ENCODE results near the gene HIRIP3. TPM values are rescaled to one million over a fixed set of nuclear protein-coding genes. Genes with fewer than 3 reads are reported as not detected.

Gene HIRIP3
- total RNA-seq, 1 donor from 2014 or later = 4.7 TPM

- H3K36me3 ChIP-seq = no peaks in the 10 kb centered on the region
- H3K4me1 Mint-ChIP-seq = peaks cover 37% of the 10 kb centered on the region
- no peaks in the 10 kb centered on the region for H3K36me3 Mint-ChIP-seq
- peak overlapping the region; percentile 87 for H3K4me3 ChIP-seq
- H3K27me3 Mint-ChIP-seq (ENCODE audit: insufficient read depth, low read depth) = peaks cover 17% of the 10 kb centered on the region
- H3K9ac ChIP-seq = no peak overlapping the region
- peaks cover 2% of the 10 kb centered on the region for H3K9me3 Mint-ChIP-seq
- H3K4me1 ChIP-seq = peaks cover 21% of the 10 kb centered on the region
- TF ChIP-seq EZH2phosphoT487 (IDR thresholded peaks at IDR 0.05) (no peak), EZH2 (IDR thresholded peaks at IDR 0.05) (no peak), CTCF (IDR thresholded peaks at IDR 0.05) (no peak)
- H3K79me2 ChIP-seq (ENCODE audit: low read depth) = no peaks in the 10 kb centered on the region
- no peaks in the 10 kb centered on the region for H3K9me3 ChIP-seq (ENCODE audit: low read depth)
- peaks cover 18% of the 10 kb centered on the region for H3F3A ChIP-seq (ENCODE audit: low read depth)
- peaks cover 37% of the 10 kb centered on the region for H4K20me1 ChIP-seq (ENCODE audit: low read depth)
- no peak for DNase-seq (ENCODE audit: low spot score)
- peaks cover 42% of the 10 kb centered on the region for H3K27me3 ChIP-seq
- no peak overlapping the region for H3K27ac Mint-ChIP-seq
- peak overlapping the region; percentile 100 for H3K4me2 ChIP-seq
- peak overlapping the region; percentile 86 for H3K4me3 Mint-ChIP-seq
- no peak overlapping the region for H3K27ac ChIP-seq
- peak overlapping the region; percentile 63 for H2AFZ ChIP-seq (replicated peaks)
These were observed 36.1 kb upstream of the HIRIP3 start for GRCh38 chr16:30031477-30031918.

- Histone ChIP-seq H3K27me3 (peaks cover 36% of the 10 kb centered on the region), H3K36me3 (no peaks in the 10 kb centered on the region), H3K79me2 (ENCODE audit: low read depth) (no peaks in the 10 kb centered on the region), H3K9me3 (ENCODE audit: low read depth) (no peaks in the 10 kb centered on the region), H3K4me1 (peaks cover 21% of the 10 kb centered on the region), H3K27ac (no peak within 1 kb of the TSS), H2AFZ (replicated peaks) (peak within 1 kb of the TSS; percentile 63), H3K4me3 (peak within 1 kb of the TSS; percentile 87), H3K9ac (no peak within 1 kb of the TSS), H4K20me1 (ENCODE audit: low read depth) (peaks cover 37% of the 10 kb centered on the region), H3K4me2 (peak within 1 kb of the TSS; percentile 100), H3F3A (ENCODE audit: low read depth) (peaks cover 18% of the 10 kb centered on the region)
- Mint-ChIP-seq H3K4me3 (peak within 1 kb of the TSS; percentile 87), H3K9me3 (no peaks in the 10 kb centered on the region), H3K4me1 (peaks cover 37% of the 10 kb centered on the region), H3K36me3 (no peaks in the 10 kb centered on the region), H3K27ac (no peak within 1 kb of the TSS), H3K27me3 (ENCODE audit: insufficient read depth, low read depth) (peaks cover 15% of the 10 kb centered on the region)
- no peak for TF ChIP-seq CTCF (IDR thresholded peaks at IDR 0.05)
- no peak for TF ChIP-seq EZH2phosphoT487 (IDR thresholded peaks at IDR 0.05)
- TF ChIP-seq EZH2 (IDR thresholded peaks at IDR 0.05) = no peak
- peak; percentile 85 for DNase-seq (ENCODE audit: low spot score)
These were observed 35.5 kb upstream of the HIRIP3 start, which contains the start of gene TLCD3B for GRCh38 chr16:30030841-30031413. Gene TLCD3B, minus strand, starts transcription at chr16:30031271. Its CDS starts 744 bp downstream, at chr16:30030527.

GRCh38 chr16:30030011-30030685 is 34.7 kb upstream of the HIRIP3 start:
- Mint-ChIP-seq H3K36me3 (no peaks in the 10 kb centered on the region), H3K4me3 (peak overlapping the region; percentile 87), H3K4me1 (peaks cover 37% of the 10 kb centered on the region), H3K27me3 (ENCODE audit: insufficient read depth, low read depth) (peaks cover 12% of the 10 kb centered on the region), H3K9me3 (no peaks in the 10 kb centered on the region), H3K27ac (no peak overlapping the region)
- peak overlapping the region; percentile 100 for H3K4me2 ChIP-seq
- H4K20me1 ChIP-seq (ENCODE audit: low read depth) = peaks cover 37% of the 10 kb centered on the region
- no peak for TF ChIP-seq EZH2 (IDR thresholded peaks at IDR 0.05)
- H3K79me2 ChIP-seq (ENCODE audit: low read depth) = no peaks in the 10 kb centered on the region
- H3F3A ChIP-seq (ENCODE audit: low read depth) = peaks cover 18% of the 10 kb centered on the region
- peaks cover 21% of the 10 kb centered on the region for H3K4me1 ChIP-seq
- no peaks in the 10 kb centered on the region for H3K9me3 ChIP-seq (ENCODE audit: low read depth)
- no peak overlapping the region for H3K27ac ChIP-seq
- DNase-seq (ENCODE audit: low spot score) = peak; percentile 46
- H3K9ac ChIP-seq = no peak overlapping the region
- H3K4me3 ChIP-seq = peak overlapping the region; percentile 87
- peaks cover 29% of the 10 kb centered on the region for H3K27me3 ChIP-seq
- H2AFZ ChIP-seq (replicated peaks) = no peak overlapping the region
- H3K36me3 ChIP-seq = no peaks in the 10 kb centered on the region
